ENCODE results near the gene GABRB3. TPM values are rescaled to one million over a fixed set of nuclear protein-coding genes. Genes with fewer than 3 reads are reported as not detected.

GABRB3 gene
- total RNA-seq, 4 donors from 2014 or later, result 0.67 to 2.3 (median 1.4) TPM

GRCh38 chr15:26661748-26662147 is 111.1 kb downstream of the GABRB3 start:
- Histone ChIP-seq H3K27ac (no peak overlapping the region), H3K27me3 (no peaks in the 10 kb centered on the region), H3K4me3 (no peak overlapping the region), H3K9me3 (no peaks in the 10 kb centered on the region), H3K4me1 (peaks cover 0 to 11% (median 0%) of the 10 kb centered on the region in 3 donors), H3K36me3 (no peaks in the 10 kb centered on the region)
- no peak for DNase-seq
- TF ChIP-seq POLR2A (IDR thresholded peaks at IDR 0.05) (no peak), CTCF (IDR thresholded peaks at IDR 0.05) (no peak)
- WGBS, 2 donors, result 43 to 68% methylated on average over 7 of the region's 7 CpGs
- intact Hi-C loops (cut with DNase I), result no loop called here

- intact Hi-C loops (cut with DNase I), result no loop called here
- H3K27ac ChIP-seq, result no peak overlapping the region
- H3K4me1 ChIP-seq, result peaks cover 0 to 4% (median 0%) of the 10 kb centered on the region in 3 donors
- TF ChIP-seq CTCF (IDR thresholded peaks at IDR 0.05) (no peak), POLR2A (IDR thresholded peaks at IDR 0.05) (no peak)
- DNase-seq, result no peak
- no peak overlapping the region for H3K4me3 ChIP-seq
- no peaks in the 10 kb centered on the region for H3K36me3 ChIP-seq
- no peaks in the 10 kb centered on the region for H3K27me3 ChIP-seq
- no peaks in the 10 kb centered on the region for H3K9me3 ChIP-seq
- 67 to 72% methylated on average over 3 of the region's 3 CpGs for WGBS, 2 donors
Observed at GRCh38 chr15:26661107-26661506, 111.8 kb downstream of the GABRB3 start.

- WGBS, 2 donors, result 57 to 70% methylated on average over 6 of the region's 6 CpGs
- H3K4me1 ChIP-seq, result no peaks in the 10 kb centered on the region
- H3K27ac ChIP-seq, result no peak overlapping the region
- no peak overlapping the region for H3K4me3 ChIP-seq
- intact Hi-C loops (cut with DNase I), result no loop called here
- H3K9me3 ChIP-seq, result no peaks in the 10 kb centered on the region
- H3K36me3 ChIP-seq, result no peaks in the 10 kb centered on the region
- TF ChIP-seq POLR2A (IDR thresholded peaks at IDR 0.05) (no peak), CTCF (IDR thresholded peaks at IDR 0.05) (no peak)
- H3K27me3 ChIP-seq, result no peaks in the 10 kb centered on the region
- DNase-seq, result no peak
Observed at GRCh38 chr15:26660241-26660640, 112.6 kb downstream of the GABRB3 start.

GRCh38 chr15:26658290-26658689 is 114.6 kb downstream of the GABRB3 start:
- no peak for DNase-seq
- 74 to 81% methylated on average over 2 of the region's 2 CpGs for WGBS, 2 donors
- H3K36me3 ChIP-seq, result no peaks in the 10 kb centered on the region
- no peaks in the 10 kb centered on the region for H3K9me3 ChIP-seq
- intact Hi-C loops (cut with DNase I), result no loop called here
- TF ChIP-seq CTCF (IDR thresholded peaks at IDR 0.05) (no peak), POLR2A (IDR thresholded peaks at IDR 0.05) (no peak)
- H3K4me1 ChIP-seq, result no peaks in the 10 kb centered on the region
- H3K27me3 ChIP-seq, result no peaks in the 10 kb centered on the region
- no peak overlapping the region for H3K4me3 ChIP-seq
- no peak overlapping the region for H3K27ac ChIP-seq

- no peak for TF ChIP-seq CTCF (IDR thresholded peaks at IDR 0.05)
- TF ChIP-seq POLR2A (IDR thresholded peaks at IDR 0.05), result no peak
- no peaks in the 10 kb centered on the region for H3K4me1 ChIP-seq
- no peaks in the 10 kb centered on the region for H3K27me3 ChIP-seq
- intact Hi-C loops (cut with DNase I), result no loop called here
- 64 to 75% methylated on average over 6 of the region's 6 CpGs for WGBS, 2 donors
- no peaks in the 10 kb centered on the region for H3K36me3 ChIP-seq
- DNase-seq, result no peak
- H3K27ac ChIP-seq, result no peak overlapping the region
- H3K4me3 ChIP-seq, result no peak overlapping the region
- H3K9me3 ChIP-seq, result no peaks in the 10 kb centered on the region
Observed at GRCh38 chr15:26656080-26656479, 116.8 kb downstream of the GABRB3 start.
